Glomerular endothelial cell (primary cell): ENCODE results near the gene RDH8. TPM values are rescaled to one million over a fixed set of nuclear protein-coding genes. Genes with fewer than 3 reads are reported as not detected.
"Not testable (repeated sequence)": the region's sequence is repeated elsewhere in the genome, so short reads cannot be mapped to it uniquely, and the experiment has no call there.

ENCODE experiments used
- DNase-seq: peaks from one replicate; pipeline ENCODE4 v3.0.0-alpha.2; 2011; ENCODE audit warnings: low read depth, low spot score; ENCODE audit errors: extremely low read depth
- total RNA-seq: library from RNA; depleted of rRNA; stranded (reverse); fragments of >200 nt; gene quantifications from 2 replicates; pipeline ENCODE4 v1.2.3, GENCODE V29; 2015

Gene RDH8
- total RNA-seq, 1 donor from 2014 or later = not detected

- DNase-seq = no peak
Measured at GRCh38 chr19:10004617-10005016, 8.7 kb upstream of the RDH8 start.

GRCh38 chr19:10005632-10006334 is 7.5 kb upstream of the RDH8 start:
- DNase-seq = no peak

- no peak for DNase-seq
Measured at GRCh38 chr19:10006335-10006708, 7.0 kb upstream of the RDH8 start.

- DNase-seq = no peak
Measured at GRCh38 chr19:10006752-10007323, 6.4 kb upstream of the RDH8 start.

GRCh38 chr19:10007371-10008183 is 5.7 kb upstream of the RDH8 start:
- DNase-seq = no peak

GRCh38 chr19:10008184-10008765 is 5.0 kb upstream of the RDH8 start:
- DNase-seq = no peak

- no peak for DNase-seq
Measured at GRCh38 chr19:10009714-10010224, 3.5 kb upstream of the RDH8 start.

- DNase-seq = no peak
Measured at GRCh38 chr19:10010247-10010691, 3.0 kb upstream of the RDH8 start, which contains the start of gene COL5A3. TSS of gene COL5A3 (minus strand) at chr19:10010504. CDS start at chr19:10010385, 119 bp downstream.

GRCh38 chr19:10010939-10011338 is 2.3 kb upstream of the RDH8 start:
- DNase-seq = no peak

GRCh38 chr19:10011974-10012373 is 1.3 kb upstream of the RDH8 start:
- no peak for DNase-seq

GRCh38 chr19:10013834-10014618 is 743 bp downstream of the RDH8 start:
- no peak for DNase-seq

- no peak for DNase-seq
Measured at GRCh38 chr19:10018263-10018662, 5.0 kb downstream of the RDH8 start.

GRCh38 chr19:10018786-10019185 is 5.5 kb downstream of the RDH8 start:
- DNase-seq = no peak

GRCh38 chr19:10019246-10019645 is 6.0 kb downstream of the RDH8 start:
- no peak for DNase-seq

GRCh38 chr19:10020851-10021250 is 7.6 kb downstream of the RDH8 start:
- DNase-seq = no peak

GRCh38 chr19:10021446-10021845 is 8.2 kb downstream of the RDH8 start:
- no peak for DNase-seq

GRCh38 chr19:10021863-10022262 is 8.6 kb downstream of the RDH8 start:
- no peak for DNase-seq

GRCh38 chr19:10023096-10023495 is 9.8 kb downstream of the RDH8 start:
- DNase-seq = not testable (repeated sequence)

GRCh38 chr19:10026744-10027143 is 13.5 kb downstream of the RDH8 start:
- no peak for DNase-seq
